SU-DHL-6 (cell line): ENCODE results near the gene RSU1.

ENCODE experiments used
- H2AFZ ChIP-seq: fragments of 200-600 bp; sonication (generic); 2 replicates; pipeline ENCODE4 v1.6.1; 2014; ENCODE audit warnings: low read depth, mild to moderate bottlenecking, moderate library complexity, mixed read lengths, antibody characterized with exemption, low read length; ENCODE audit not compliant: severe bottlenecking
- H3F3A ChIP-seq: fragments of 200-600 bp; shearing (Covaris generic); 2 replicates; pipeline ENCODE4 v1.6.0; 2016; ENCODE audit warnings: antibody characterized with exemption, mild to moderate bottlenecking; ENCODE audit not compliant: insufficient read depth
- H3K27ac ChIP-seq: fragments of 200-600 bp; sonication (generic); 2 replicates; pipeline ENCODE4 v1.5.1; 2016; ENCODE audit warnings: low read depth, mild to moderate bottlenecking, low read length, moderate library complexity, mixed read lengths
- H3K27me3 ChIP-seq: fragments of 200-600 bp; sonication (generic), shearing (Covaris generic); 2 replicates; pipeline ENCODE4 v1.6.0; 2014; ENCODE audit warnings: mild to moderate bottlenecking, low read length
- H3K36me3 ChIP-seq: fragments of 200-600 bp; sonication (generic); 2 replicates; pipeline ENCODE4 v1.6.1; 2014; ENCODE audit warnings: mild to moderate bottlenecking, low read length, mixed read lengths
- H3K4me2 ChIP-seq: fragments of 300-600, 200-600 bp; shearing (Covaris generic), sonication (generic); 2 replicates; pipeline ENCODE4 v1.6.0; 2014; ENCODE audit warnings: low read length, low read depth, mild to moderate bottlenecking; ENCODE audit not compliant: poor library complexity, severe bottlenecking
- H3K4me3 ChIP-seq: fragments of 200-600 bp; sonication (generic); 2 replicates; pipeline ENCODE4 v1.5.1; 2014; ENCODE audit warnings: antibody characterized with exemption, low read length, mild to moderate bottlenecking, mixed read lengths; ENCODE audit not compliant: insufficient read depth, poor library complexity, severe bottlenecking
- H3K79me2 ChIP-seq: fragments of 200-600 bp; sonication (generic); 2 replicates; pipeline ENCODE4 v1.6.1; 2014; ENCODE audit warnings: mild to moderate bottlenecking, low read length, moderate library complexity; ENCODE audit not compliant: insufficient read depth
- H3K9ac ChIP-seq: fragments of 200-600 bp; sonication (generic); 2 replicates; pipeline ENCODE4 v1.7.0; 2014; ENCODE audit warnings: mild to moderate bottlenecking, low read length
- H3K9me2 ChIP-seq: fragments of 200-600 bp; sonication (generic); replicated peaks from 2 replicates; pipeline ENCODE4 v1.6.1; 2014; ENCODE audit warnings: low read length; ENCODE audit not compliant: insufficient read depth
- H3K9me3 ChIP-seq: fragments of 200-600 bp; sonication (generic); 2 replicates; pipeline ENCODE4 v1.6.1; 2014; ENCODE audit warnings: low read length, mixed read lengths; ENCODE audit not compliant: insufficient read depth
- H4K20me1 ChIP-seq: fragments of 200-600 bp; sonication (generic); 2 replicates; pipeline ENCODE4 v1.6.1; 2014; ENCODE audit warnings: low read depth, mild to moderate bottlenecking, antibody characterized with exemption, low read length, moderate library complexity, mixed read lengths
- CTCF ChIP-seq: fragments of 200-600 bp; sonication (generic); IDR thresholded peaks from one replicate; pipeline ENCODE4 v1.5.1; 2017; ENCODE audit warnings: antibody characterized with exemption, mild to moderate bottlenecking, low read length, moderate library complexity; ENCODE audit not compliant: insufficient read depth, poor library complexity, severe bottlenecking
- EZH2phosphoT487 ChIP-seq: fragments of 200-600 bp; sonication (generic), shearing (Covaris generic); conservative IDR thresholded peaks from 2 replicates; pipeline ENCODE4 v1.6.1; 2018; ENCODE audit warnings: mild to moderate bottlenecking, antibody characterized with exemption, low read length, moderate library complexity, mixed read lengths

RSU1 gene

GRCh38 chr10:16649757-16650156 is 167.5 kb downstream of the RSU1 start:
- no peaks in the 10 kb centered on the region for H3K79me2 ChIP-seq
- H3F3A ChIP-seq = no peaks in the 10 kb centered on the region
- H4K20me1 ChIP-seq = no peaks in the 10 kb centered on the region
- H3K9me3 ChIP-seq = no peaks in the 10 kb centered on the region
- no peak overlapping the region for H2AFZ ChIP-seq
- H3K27ac ChIP-seq = no peak overlapping the region
- no peak for TF ChIP-seq EZH2phosphoT487
- TF ChIP-seq CTCF = no peak
- H3K27me3 ChIP-seq = no peaks in the 10 kb centered on the region
- no peaks in the 10 kb centered on the region for H3K36me3 ChIP-seq
- no peak overlapping the region for H3K4me2 ChIP-seq
- H3K4me3 ChIP-seq = no peak overlapping the region
- H3K9me2 ChIP-seq = no peaks in the 10 kb centered on the region
- no peak overlapping the region for H3K9ac ChIP-seq

GRCh38 chr10:16648366-16648765 is 168.9 kb downstream of the RSU1 start:
- Histone ChIP-seq H3K4me2 (no peak overlapping the region), H3K4me3 (no peak overlapping the region), H3K9ac (no peak overlapping the region), H3K9me2 (no peaks in the 10 kb centered on the region), H2AFZ (no peak overlapping the region), H3F3A (no peaks in the 10 kb centered on the region), H3K9me3 (no peaks in the 10 kb centered on the region), H3K27me3 (no peaks in the 10 kb centered on the region), H3K27ac (no peak overlapping the region), H3K36me3 (no peaks in the 10 kb centered on the region), H3K79me2 (no peaks in the 10 kb centered on the region), H4K20me1 (no peaks in the 10 kb centered on the region)
- no peak for TF ChIP-seq EZH2phosphoT487
- TF ChIP-seq CTCF = no peak

- no peaks in the 10 kb centered on the region for H3K36me3 ChIP-seq
- H3K4me2 ChIP-seq = no peak overlapping the region
- no peaks in the 10 kb centered on the region for H3F3A ChIP-seq
- H3K79me2 ChIP-seq = no peaks in the 10 kb centered on the region
- H3K4me3 ChIP-seq = no peak overlapping the region
- H3K9me2 ChIP-seq = no peaks in the 10 kb centered on the region
- no peaks in the 10 kb centered on the region for H4K20me1 ChIP-seq
- H3K27ac ChIP-seq = no peak overlapping the region
- no peaks in the 10 kb centered on the region for H3K27me3 ChIP-seq
- TF ChIP-seq CTCF = no peak
- no peak for TF ChIP-seq EZH2phosphoT487
- H2AFZ ChIP-seq = no peak overlapping the region
- no peak overlapping the region for H3K9ac ChIP-seq
- H3K9me3 ChIP-seq = no peaks in the 10 kb centered on the region
Measured at GRCh38 chr10:16646181-16647059, 170.8 kb downstream of the RSU1 start.
